Retinal pigment epithelial cell (primary cell): ENCODE measurements around the gene SBSN.

Source experiments
- DNase-seq: peaks from one replicate; pipeline ENCODE4 v3.0.0-alpha.2; 2010; ENCODE audit warnings: low read depth
- H3K4me3 ChIP-seq: 2 replicates; pipeline ENCODE4 v1.5.1; 2011; ENCODE audit warnings: mild to moderate bottlenecking, low read length, control low read depth, moderate library complexity
- TF ChIP-seq, protein P1 (sequence below): conservative IDR thresholded peaks from 2 replicates; pipeline ENCODE4 v1.5.1; 2011; ENCODE audit warnings: low read depth, low read length, control low read depth, inconsistent platforms

Gene SBSN

DNA sequence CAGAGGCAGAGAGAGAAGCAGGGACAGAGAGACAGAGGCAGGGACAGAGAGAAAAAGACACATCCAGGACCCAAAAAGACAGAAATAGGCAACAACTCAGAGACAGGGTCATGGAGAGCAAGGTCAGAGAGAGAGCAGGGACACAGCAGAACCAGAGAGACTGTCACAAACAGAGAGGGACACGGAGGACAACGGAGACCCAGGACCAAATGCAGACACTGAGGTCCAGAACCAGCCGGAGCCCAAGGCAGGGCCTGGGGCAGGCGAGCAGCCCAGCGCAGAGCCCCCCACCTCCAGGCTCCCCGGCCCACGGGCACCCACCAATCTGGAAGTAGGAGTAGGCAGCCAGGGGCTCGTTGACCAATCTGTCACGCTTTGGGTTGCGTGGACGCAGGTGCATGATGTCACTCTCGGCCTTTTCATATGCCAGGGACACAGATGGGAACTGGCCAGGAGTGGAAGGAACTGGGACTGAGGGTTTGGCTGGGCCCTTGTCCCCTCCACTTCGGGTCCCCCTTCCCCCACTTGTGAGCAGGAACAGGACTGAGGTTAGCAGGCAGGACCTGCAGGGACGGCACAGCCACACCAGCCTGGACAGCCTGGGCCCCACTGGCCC lies 25.4 kb upstream of the SBSN start:
- H3K4me3 ChIP-seq = no peak overlapping the region
- DNase-seq = no peak
- TF ChIP-seq, protein P1, sequence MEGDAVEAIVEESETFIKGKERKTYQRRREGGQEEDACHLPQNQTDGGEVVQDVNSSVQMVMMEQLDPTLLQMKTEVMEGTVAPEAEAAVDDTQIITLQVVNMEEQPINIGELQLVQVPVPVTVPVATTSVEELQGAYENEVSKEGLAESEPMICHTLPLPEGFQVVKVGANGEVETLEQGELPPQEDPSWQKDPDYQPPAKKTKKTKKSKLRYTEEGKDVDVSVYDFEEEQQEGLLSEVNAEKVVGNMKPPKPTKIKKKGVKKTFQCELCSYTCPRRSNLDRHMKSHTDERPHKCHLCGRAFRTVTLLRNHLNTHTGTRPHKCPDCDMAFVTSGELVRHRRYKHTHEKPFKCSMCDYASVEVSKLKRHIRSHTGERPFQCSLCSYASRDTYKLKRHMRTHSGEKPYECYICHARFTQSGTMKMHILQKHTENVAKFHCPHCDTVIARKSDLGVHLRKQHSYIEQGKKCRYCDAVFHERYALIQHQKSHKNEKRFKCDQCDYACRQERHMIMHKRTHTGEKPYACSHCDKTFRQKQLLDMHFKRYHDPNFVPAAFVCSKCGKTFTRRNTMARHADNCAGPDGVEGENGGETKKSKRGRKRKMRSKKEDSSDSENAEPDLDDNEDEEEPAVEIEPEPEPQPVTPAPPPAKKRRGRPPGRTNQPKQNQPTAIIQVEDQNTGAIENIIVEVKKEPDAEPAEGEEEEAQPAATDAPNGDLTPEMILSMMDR = no peak

DNA sequence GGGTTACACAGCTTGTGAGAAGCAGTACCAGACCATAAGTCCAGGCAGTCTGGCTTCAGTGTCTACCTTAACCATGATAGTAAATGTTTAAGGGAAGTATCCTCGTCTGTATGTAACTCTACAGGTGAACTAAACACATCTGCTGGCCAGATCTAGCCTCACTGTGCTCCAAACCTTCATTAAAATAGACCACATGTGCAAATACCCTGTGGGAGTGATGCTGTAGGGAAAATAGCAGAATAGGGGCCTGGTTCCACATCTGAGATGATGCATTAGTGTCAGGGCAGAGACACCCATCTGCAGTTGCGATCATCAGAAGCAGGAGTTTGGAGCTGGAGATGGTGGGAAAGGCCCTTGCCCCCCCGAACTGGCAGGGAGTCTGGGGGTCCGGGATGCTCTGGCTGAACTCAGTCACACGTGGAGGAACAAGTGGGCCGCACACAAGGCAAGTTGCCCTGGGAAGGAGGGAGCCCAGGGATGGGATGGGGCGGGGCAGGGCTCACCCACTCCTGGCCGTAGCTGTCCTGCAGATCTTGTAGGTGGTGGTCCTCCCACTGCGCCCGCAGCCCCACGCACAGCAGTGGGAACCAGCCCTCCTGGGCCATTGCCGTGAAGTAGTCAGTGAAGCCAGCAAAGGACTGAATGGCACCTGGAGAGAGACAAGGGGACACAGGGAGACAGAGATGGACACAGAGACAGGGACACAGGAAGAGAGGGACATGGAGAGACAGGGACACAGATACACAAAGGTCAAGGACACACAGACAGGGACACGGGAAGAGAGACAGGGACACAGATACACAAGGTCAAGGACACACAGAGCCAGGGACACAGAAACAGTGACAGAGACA lies 24.6 kb upstream of the SBSN start:
- TF ChIP-seq, protein P1 = no peak
- no peak for DNase-seq
- no peak overlapping the region for H3K4me3 ChIP-seq

DNA sequence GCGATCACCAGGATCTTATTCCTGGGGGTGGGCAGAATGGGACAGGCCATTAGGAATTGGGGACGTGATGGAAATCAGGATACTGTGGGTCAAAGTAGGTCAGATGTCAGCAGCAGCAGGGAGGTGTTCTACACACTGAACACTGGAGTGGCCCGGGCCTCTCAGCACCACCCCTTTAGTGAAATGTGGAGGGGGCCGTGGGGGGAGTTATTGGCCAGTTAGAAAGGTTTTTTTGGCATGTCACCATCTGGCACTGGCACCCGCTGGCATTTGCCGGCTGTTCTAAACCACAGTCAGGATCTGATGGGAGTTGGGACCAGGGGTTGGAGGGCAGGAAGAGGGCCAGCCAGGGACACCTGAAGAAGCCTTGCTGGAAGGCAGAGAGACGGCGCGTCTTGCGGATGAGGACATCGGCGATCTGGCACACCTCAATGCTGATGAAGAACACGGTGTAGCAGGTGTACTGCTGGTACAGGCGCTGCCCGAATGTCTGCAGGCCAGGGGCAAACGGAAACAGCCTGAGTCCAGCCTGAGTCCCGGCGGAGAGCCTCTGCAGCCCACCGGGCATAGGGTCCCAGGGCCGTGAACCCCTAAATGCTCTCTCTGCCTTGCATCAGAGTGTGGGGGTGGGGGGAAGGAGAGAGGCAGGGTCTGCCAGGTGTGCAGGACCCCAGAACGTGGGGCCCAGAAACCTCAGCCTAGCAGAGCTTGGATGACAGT lies 23.1 kb upstream of the SBSN start:
- no peak for DNase-seq
- no peak overlapping the region for H3K4me3 ChIP-seq
- TF ChIP-seq, protein P1 = no peak

DNA sequence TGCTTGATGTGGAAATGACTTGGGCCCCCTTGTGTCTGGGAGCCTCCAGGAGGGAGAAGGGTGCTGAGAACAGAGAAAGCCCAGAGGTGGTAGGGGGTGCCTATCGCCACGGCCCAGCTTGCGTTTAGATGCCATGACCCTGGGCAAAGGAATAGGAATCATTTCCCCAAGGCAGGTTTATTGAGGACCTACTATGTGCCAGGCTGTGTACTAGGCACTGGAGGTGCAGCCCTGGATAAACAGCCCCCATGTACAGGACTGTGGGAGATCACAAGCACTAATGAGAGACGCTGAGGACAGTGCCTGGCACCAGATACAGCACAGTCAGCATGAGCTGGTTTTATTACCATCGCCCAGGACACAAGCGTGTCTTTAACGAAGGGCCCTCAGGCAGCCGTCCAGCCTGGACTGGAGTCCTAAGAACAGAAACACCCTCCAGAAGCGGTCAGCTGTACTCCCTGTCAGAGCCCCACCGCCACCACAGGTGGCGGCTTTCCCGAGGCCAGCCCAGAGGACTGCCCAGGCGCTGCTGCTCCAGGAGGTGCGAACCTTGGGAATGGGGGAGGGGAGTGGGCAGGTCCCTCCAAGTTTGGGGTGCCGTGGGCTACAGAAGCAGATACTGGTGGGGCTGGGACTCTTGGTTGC lies 21.9 kb upstream of the SBSN start:
- H3K4me3 ChIP-seq = no peak overlapping the region
- no peak for DNase-seq
- TF ChIP-seq, protein P1 = no peak

DNA sequence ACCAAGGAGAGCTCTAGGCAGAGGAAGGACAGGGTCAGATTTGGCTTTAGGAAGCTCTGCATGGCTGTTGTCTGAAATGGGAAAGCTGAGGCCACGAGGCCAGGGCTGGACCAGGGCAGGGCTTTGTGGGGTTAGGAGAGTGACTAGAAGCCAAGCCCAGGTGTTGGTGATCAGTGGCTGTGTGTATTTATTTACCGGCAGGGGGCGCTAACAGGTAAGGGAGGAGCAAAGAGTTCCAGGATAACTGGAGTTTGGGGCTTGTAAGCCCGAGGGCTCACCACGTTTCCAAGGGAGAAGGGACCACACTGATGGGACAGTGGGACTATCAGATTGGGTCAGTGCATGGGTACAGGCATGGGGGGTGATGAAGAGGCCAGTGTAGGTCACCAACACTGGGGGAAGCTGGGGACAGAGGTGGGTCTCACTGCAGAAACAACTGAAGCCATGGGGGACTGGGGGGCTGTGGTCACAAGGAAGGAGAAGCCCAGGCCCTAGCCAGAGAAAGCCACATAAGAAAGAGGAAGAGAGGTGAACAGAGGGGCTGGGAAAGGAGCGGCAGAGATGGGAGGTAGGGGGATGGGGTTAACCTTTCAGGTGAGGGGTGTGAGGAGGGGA lies 21.2 kb upstream of the SBSN start:
- DNase-seq = no peak
- H3K4me3 ChIP-seq = no peak overlapping the region
- TF ChIP-seq, protein P1 = peak; percentile 79

DNA sequence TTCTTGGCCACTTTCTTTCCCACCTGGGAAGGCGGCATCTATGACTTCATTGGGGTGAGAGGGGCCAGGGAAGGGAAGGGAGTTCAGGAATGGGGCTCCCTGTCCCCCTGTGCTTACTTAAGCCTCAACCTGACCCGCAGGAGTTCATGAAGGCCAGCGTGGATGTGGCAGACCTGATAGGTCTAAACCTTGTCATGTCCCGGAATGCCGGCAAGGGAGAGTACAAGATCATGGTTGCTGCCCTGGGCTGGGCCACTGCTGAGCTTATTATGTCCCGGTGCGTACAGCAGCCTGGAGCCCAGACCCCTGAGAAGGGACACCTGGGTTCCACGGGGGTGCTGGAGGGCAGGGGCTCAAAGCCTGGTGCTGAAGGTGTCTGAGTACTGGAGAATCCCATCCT lies 18.4 kb upstream of the SBSN start:
- no peak for DNase-seq
- TF ChIP-seq, protein P1 = no peak
- peak overlapping the region; percentile 91 for H3K4me3 ChIP-seq
